CMK (cell line): Measurements from ENCODE around the gene HOXB4.

ENCODE experiments used
- DNase-seq: peaks from one replicate; pipeline ENCODE4 v3.0.0-alpha.2; 2010; ENCODE audit warnings: low read depth

Gene HOXB4

DNA sequence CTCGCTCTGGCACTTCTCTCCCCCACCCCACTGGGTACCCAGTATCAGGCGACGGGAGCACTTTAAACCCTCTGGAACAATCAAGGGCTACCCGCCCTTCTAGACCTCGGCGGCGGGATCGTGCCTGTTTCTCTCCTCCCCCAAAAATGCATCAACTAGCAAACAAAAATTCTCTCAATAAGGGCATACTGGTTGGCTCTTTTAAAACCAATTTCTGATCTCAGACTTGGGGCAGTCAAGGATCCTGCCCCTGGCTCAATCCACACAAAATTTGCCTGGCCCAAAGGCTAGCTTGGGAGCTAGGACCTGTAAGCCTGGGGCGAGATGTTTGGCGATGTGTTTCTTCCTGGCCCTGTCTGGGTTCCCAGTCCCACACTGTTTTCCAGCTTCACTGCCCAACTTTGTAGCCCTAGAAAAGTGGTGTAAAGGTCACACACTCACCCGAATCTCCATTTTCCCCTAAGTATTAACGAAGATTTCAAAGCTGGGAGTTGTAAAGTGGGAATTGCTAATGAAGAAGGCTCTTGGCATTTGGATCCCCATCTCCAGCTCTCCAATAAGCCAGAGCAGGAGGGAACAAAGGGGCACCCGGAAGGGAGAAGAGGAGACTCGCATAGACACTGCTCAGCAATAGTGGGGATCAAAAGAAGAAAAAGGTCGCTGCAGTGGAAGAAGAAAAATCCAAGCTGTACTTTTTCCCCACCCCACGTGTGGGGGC lies 18.9 kb downstream of the HOXB4 start:
- no peak for DNase-seq

DNA sequence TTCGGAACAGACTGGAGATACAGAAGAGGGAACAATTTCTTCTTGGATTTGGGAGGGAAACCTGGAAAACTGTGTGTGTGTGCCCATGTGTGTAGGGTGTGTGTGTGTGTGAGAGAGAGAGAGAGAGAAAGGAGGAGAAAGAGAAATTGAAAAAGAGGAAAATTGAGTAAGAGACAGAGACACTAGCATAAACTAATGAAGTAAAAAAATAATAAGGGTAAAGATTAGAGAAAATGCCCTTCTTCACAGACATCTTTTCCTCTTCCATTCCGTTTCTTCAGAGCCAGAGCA lies 19.4 kb downstream of the HOXB4 start:
- DNase-seq, result no peak

DNA sequence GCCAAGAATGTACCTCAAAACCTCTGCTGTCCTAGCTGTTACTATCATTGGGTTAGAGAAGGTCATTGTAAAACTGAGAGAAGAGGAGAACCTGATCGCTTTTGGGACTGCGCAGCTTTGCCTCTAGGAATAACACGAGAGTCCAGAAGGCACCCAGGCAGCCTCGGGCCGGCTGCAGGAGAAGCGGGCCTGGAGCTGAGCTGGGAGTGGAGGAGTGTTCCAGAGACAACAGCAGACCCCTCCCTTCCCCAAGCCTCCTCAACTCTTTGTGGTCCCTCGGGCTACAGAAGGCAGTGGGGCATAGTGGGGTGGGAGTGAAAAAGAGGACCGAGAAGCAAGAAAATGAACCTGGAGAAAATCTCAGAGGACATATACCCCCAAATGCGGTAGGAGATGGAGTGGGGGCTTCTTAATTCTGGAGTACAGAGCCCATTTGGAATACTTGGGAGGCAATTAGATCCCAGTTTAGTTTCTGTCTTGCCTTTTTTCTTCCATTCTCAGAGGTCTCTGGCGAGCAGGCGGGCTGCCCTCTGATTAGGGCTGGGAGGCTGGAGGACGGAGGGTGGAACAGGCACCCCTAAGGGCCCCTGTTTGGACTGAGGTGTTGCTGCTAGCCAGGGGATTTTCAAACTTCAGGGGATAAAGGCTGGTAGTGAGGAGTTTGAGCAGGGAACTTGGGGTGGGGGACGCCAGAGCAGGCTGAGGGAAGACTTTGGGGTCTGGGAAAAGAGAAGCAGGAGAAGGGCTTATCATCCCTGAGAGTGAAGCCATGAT lies 19.9 kb downstream of the HOXB4 start:
- no peak for DNase-seq

DNA sequence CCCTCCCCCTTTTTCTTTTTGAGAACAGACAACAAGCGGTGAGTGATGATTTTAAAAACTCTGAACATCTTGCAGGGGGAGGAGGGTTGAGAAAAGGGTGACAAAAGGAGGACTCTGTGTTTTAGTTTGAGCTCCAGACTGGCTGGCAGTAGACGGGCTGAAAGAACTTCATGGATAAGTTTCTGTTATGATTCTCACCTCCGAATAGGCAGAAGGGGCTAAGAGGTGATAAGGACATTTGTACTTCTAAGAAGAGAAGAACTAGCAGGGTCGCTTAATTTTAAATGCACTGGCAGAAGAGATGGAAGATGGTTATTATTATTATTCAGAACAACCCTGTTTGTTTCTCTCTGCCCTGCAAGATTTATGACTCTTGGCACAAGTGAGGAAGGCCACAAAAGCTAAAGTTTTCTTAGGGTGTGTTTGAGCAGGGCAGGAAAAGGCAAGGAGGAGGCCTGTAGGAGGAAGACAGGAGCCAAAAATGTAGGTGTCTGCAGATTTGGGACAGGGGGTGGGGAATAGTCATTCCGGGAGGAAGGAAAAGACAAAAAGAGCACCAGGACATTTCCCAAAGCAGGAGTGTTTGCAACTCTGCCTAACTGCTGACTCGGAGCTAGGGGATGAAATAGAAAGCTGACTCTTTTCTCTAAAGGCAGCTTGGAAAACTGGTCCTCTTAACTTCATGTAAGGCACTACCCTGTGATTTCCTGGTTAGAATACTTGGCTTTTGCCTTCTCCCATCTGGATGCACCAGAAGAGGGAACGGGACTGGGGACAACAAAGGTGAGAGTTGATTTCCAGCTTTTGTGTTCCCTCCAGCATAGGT lies 21.4 kb downstream of the HOXB4 start:
- DNase-seq, result no peak

DNA sequence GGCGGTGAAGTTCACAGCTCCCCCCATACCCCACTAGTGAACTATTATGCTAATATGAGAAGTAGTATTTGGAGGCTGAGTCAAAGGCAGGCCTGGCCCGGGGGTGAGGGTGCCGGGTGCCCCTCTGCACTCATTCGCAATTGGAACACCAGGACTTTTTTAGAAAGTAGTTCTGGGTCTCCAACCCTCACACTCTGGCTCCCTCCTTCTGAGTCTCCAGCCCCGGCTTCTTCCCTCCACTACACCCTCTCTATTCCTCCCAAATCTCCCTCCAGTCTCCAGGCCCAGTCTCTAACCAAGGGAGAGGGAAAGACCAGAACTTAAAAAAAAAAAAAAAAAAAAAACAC lies 21.9 kb downstream of the HOXB4 start:
- no peak for DNase-seq

DNA sequence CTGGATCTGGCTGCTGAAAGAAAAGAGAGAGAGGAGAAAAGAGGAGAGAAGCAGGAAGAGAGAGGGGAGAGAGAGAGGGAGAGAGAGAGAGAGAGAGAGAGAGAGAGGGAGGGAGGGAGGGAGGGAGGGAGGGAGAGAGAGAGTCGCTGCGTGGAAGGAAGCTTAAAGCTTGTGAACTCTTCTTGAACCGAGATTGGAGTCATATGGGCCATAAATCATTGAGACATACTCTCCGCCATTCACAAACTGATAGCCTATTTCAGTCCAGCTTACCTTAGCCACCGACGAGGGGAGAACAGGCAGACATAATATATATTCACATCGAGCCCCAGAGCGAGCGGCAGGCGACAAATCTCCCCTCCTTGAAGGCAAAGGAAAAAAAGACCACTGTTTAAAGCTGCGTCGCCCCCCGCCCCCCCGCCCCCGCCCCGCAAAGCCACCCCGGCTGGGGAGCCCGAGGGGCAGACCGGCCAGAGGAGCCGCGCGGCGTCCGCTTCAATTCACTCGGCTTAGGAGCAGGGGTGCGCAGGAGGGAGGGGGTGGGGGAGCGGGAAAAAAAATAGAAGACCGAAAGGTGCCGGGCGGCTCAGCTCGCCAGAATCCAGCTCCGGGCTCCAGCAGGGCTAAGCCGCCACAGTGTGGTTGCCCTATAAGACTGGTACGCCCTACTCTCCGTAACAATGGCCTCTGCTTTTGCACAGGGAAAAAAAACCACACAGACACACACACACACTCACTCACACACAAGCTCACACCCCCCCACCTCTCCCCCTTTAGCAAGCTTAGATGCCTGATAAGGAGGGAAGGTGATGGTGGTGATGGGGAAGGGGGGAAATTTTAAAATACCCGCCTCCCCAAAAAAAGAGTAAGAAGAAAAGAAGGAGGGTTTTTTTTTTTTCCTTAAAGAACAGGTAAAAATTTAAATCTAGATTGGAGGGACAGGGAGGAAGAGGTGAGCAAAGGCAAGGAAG lies 22.6 kb downstream of the HOXB4 start:
- no peak for DNase-seq

DNA sequence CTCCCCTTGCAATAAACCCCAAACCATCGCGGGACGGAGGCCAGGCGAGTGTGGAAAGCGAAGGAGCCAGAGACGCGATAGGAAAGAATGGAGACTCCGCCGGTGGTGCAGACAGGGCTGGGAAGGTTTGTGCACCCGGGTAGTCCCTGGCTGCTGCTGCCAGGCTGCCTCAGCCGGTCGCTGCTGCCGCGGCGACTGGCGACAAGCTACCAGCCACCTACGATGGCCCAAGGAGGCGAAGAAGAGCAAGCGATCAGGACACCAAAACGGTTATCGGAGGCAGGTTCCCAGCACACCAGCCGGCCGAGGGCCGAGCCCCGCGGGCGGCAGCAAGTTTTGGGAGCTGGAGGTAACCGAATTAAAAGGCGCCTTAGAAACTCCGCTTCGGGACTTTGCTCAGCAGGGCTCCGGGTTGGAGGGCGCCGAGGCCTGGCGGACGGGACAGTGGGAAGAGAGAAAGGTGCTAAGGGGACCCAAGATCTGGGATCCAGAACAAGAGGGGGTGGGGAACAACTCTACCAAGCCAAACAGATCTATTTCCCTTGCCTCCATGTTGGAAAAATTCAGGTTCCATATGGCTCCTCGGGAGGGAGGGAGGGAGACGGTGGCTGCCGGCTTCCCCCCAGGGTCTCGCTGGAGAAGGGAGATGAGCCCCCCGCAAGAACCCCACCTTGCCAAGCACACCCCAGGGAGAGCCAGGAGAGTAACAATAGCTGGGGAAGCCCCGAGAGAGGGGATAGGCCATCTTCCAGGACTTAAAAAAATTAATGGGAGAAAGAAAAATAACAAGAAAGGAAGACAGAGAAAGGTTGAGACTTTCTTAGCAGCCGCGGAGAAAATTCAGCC lies 23.5 kb downstream of the HOXB4 start:
- no peak for DNase-seq

DNA sequence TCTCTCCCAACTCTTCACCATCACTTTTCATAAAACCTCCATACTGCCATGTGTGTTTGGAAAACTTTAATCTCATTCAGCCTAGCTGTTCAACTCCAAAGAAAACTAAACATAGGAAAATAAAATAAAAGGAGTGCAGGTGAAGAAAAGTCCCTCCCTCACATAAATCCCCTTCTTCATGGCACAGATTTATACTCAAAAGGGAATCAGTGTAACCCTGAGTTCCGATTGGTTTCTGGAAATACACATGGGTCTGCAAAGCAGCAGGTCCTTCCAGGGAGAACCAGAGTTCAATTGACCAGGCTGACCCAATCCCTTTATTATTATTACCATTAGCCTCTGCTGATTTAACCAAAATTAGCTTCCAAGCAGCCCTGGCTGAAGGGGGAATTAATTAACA lies 24.3 kb downstream of the HOXB4 start:
- no peak for DNase-seq

DNA sequence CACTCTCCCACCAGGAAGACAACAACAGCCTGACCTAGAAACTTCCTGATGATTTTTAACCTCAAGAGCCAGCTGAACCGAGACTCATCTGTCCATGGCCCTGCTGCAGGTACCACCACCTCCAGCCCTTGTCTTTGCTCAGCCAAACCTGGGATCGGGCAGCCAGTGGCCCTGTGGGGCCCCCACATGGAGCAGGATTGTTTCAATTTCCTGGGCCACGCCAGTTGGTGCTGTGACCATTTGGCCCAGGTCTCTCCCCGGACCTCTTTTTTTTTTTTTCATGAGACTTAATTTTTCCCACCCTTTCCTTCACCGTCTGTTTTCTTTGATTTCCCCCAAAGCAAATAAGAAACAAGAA lies 25.0 kb downstream of the HOXB4 start:
- no peak for DNase-seq

DNA sequence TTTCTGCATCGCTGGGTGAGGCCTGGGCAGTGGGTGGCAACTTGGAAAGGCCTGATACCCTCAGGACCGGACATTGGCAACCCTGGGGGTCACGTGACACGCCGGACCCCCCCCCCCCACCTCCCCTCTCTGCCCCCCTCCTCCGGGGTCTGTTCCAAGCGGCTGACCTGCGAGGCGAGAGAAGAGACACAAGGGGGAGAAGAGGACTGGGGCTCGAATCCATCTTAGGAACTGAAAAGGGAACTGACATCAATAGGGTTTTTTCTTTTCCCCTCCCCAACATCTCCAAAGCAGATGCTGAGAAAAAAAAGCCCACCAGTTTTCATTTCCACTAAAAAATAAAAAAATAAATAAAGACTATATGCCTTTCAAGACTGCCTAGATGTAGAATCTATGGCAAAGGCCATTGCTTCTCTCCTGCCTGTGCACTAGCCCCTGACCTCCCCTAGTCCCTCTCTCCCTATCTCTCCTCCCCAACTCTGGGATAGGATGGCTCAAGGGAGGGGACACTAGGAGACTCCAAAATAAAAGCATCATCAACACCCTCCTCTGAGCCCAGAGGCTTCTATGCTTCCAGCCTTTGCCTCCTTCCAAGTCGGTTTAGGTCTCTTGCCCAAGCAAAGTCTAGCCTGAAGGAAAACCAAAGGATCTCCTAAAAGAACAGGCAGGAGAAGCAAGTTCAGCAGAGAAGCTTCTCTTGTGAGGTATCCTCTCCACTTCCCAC lies 25.5 kb downstream of the HOXB4 start:
- DNase-seq, result no peak

DNA sequence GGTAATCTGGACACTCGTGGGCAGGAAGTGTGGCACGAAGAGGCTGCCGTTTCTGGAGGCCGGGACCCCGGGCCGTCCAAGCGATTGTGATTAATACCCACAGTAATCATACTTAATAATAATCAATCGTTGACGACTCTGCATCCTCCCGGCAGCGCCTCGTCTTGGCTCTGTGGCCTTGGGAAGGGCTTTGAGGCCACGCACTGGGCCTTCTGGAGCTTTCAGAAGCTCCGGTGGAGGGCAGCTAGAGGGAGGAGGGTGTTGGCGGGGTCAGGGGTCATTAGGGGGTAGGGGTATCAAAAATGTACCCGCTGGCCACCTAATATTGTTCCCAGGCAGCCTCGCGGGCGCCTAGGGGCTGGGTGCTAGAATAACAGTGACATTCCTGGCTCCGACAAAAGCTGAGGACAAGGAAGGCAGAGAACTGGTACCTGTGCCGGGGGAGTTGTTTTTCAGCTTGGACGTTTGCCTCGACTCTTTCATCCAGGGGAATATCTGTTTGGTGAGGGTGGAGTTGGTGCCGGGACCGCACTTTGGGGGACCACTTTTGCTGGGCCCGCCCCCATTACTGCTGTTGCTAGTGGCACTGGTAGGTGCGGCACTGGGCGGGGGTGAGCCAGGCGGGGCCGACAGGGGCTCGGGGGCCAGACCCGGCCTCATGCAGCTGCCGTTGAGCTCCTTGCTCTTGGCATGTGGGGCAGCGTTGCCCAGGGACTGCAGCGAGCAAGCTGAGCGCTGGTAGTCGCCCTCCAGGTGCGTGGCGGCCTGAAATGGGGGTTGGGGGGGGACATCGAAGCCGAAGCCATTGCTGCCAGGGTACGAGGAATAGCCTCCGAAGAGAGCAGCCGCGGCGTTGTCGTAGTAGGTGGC lies 26.3 kb downstream of the HOXB4 start:
- DNase-seq, result no peak

DNA sequence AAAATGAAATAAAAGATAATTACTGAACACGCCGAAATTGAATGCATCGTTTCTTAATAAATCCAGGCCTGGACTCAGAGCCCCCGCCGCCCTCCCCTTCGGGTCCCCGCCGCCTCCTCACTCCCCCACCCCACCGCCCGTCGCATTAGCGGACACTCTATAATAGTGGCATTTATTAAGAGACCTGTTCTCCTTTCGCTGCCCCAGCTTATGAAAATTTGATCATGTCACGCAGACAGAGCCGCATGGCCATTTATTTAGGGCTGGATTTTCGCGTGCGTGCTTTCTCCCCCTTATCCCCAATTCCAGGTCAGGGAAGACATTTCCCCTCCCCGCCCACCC lies 27.0 kb downstream of the HOXB4 start:
- DNase-seq, result no peak

DNA sequence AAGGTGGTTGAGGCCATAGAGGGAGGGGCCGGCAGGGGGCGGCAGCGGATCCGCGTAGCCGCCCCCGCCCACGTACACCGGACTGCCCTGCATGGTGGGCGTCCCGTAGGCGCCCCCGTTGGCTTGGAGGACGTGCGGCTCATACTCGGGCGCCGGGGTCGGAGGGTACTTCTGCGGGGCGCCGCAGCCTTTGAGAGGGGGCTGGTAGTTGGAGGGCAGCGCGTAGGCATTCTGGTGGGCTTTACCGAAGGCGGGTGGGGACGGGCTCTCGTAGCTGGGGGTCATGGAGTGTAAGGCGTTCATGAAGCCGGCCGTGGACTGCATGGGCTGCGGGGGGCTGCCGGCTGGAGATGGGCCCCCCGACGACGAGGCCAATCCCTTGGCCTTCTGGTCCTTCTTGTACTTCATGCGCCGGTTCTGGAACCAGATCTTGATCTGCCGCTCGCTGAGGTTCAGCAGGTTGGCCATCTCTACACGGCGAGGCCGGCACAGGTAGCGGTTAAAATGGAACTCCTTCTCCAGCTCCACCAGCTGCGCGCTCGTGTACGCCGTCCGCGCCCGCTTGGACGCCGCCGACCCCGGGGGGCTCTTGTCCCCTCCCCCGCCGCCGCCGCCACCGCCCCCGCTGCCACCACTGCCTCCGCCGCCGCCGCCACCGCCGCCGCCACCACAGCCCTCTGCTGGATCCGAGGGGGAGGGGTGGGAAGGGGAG lies 27.5 kb downstream of the HOXB4 start:
- no peak for DNase-seq

DNA sequence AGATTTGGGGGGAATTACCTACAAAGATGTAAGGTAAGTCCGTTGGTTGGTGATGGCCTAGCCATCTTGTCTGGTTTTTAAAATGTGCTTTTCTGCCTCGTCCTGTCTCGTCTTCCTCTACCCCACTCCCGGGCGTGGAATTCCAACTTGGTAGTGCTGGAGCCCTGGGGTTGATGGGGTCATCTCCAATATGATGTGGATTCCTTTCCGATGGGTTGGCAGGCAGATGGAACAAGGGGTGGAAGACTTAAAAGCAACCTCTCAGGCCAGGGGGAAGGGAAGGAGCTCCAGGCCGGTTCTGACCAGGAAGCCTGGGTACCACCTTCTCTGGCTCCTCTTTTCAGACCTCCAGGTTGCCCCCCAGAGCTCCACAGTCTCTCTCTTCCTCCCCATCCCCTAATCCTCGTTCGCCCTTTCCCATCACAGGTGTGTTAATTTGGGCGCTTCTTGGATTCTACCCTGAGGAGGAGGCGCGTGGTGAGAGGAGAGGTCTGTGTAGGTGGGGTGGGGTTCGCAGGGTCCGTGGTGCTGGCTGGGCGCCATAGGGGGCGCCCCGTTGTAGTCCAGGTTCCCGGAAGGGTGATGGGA lies 28.1 kb downstream of the HOXB4 start:
- no peak for DNase-seq

DNA sequence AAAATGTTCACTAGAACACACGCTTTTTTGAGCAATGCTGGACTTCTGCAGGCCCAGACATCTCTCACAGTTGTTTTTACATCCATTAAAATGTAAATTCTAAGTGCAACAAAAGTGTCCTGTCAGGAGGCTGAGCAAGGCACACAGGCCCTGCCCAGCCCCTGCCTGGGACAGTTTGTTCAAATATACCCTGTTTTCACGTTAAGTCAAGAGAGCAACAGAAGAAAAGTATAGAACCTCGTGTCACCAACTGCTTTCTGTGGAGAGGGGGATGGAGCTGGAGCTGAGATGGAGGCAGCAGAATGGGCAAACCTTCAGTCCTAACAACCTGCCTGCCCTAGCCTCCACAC lies 28.9 kb downstream of the HOXB4 start:
- DNase-seq, result no peak

DNA sequence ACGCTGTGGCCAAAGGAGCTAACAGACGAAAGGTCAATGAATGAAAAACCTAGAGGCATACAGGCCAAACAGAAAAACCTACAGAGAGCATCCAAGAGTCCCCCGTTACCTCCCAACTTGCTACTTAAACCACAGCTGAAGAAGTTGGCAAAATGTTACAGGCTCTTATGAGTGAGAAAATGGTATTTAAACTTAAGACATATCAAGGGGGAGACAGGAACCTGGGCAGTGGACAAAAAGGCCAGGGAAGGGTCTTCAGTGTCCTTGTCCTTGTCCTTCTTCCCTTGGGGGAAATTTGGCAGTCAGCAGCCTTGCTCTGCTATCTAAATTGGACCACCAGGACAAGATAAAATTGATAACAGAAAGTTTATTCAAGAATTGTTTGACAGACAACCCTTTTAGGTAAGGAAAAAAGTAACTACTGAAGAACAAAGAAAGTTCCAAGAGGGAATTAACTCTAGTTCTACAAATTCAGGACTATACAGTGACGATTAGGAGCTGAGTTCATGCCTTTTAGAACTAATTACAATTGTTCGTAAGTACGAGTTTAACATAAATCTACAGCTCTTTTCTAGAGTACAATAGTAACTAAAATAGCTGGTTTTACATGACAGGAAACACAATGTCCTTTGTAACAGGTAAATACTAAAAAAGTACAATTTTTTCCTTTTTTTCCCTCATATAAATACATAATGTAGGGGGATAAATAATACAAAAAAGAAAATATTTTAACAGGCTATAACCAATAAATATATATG lies 29.4 kb downstream of the HOXB4 start:
- no peak for DNase-seq

DNA sequence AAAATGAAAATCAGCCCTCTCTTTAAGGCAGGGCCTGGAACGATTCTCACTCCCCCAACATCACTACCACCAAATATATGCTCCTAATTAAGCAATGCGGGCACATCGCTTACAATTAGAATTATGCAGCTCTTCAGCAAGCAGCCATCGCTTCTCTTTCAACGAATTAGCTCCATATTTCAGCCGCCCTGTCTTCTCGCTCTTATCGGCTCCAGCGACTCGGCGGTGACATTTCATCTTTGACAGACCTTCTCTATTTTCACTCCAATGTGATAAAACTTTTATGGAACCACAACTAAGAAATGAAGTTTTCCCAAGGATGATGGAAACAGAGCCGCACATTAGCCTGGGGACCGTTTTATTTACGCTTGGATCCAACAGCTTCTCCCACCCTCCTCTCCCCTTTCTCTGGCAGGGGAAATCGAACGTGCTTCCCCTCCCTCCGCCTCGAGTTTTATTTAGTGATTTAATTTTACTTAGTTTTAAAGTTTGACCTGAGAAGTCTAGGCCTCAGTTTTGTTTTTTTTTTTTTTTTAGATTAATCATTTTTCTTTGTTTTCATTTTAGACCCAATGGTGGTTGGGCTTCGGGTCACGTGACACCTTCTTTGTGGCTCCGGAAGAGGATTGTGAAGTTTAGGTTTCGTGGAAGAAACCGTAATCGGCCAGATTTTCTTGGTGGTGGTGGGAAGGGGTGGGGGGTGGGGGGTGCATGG lies 30.2 kb downstream of the HOXB4 start:
- no peak for DNase-seq
